PC-3 (cell line): Measurements from ENCODE around the gene RER1. TPM values are rescaled to one million over a fixed set of nuclear protein-coding genes. Genes with fewer than 3 reads are reported as not detected.

Experiments used
- ATAC-seq: fragments of 200-7000 bp; cut with Tn5 transposase; 2 replicates; pipeline ENCODE4 v1.9.1; 2020; ENCODE audit warnings: mild to moderate bottlenecking, moderate library complexity
- BruUV-seq: library from RNA; stranded (reverse); fragments of 400-500 nt; replicated peaks from 2 replicates; lab custom pipeline; 2021; lab: Mats Ljungman, UMichigan
- CTCF ChIA-PET: fragments of 300-600 bp; sonication (Branson Sonifier 250); formaldehyde crosslinking; loops from one replicate; lab custom pipeline; 2022; ENCODE audit warnings: antibody characterized with exemption; lab: Charles Lee
- POLR2A ChIA-PET: fragments of 300-600 bp; sonication (Branson Sonifier 250); formaldehyde crosslinking; loops from one replicate; lab custom pipeline; 2022; ENCODE audit warnings: antibody characterized with exemption; ENCODE audit not compliant: unreplicated experiment; lab: Charles Lee
- DNase-seq: peaks from one replicate; pipeline ENCODE4 v3.0.0-alpha.2; 2015
- H2AFZ ChIP-seq: fragments of 300-600 bp; sonication (generic); 2 replicates; pipeline ENCODE4 v1.6.0; 2016; ENCODE audit warnings: antibody characterized with exemption, low read length
- H3F3A ChIP-seq: fragments of 300-600 bp; sonication (generic); one replicate; pipeline ENCODE4 v1.6.0; 2017; ENCODE audit warnings: antibody characterized with exemption, low read length, control low read depth, mild to moderate bottlenecking; ENCODE audit not compliant: unreplicated experiment
- H3K27ac ChIP-seq: fragments of 300-600 bp; sonication (generic); 2 replicates; pipeline ENCODE4 v1.5.1; 2016; ENCODE audit warnings: mild to moderate bottlenecking, low read length
- H3K27me3 ChIP-seq: fragments of 300-600 bp; sonication (generic); 2 replicates; pipeline ENCODE4 v1.6.1; 2016; ENCODE audit warnings: low read length, mixed read lengths
- H3K36me3 ChIP-seq: fragments of 300-600 bp; sonication (generic); 2 replicates; pipeline ENCODE4 v1.6.1; 2016; ENCODE audit warnings: low read depth, mixed run types, low read length, mixed read lengths
- H3K4me1 ChIP-seq: fragments of 300-600 bp; sonication (generic); 2 replicates; pipeline ENCODE4 v1.5.1; 2016; ENCODE audit warnings: low read length; ENCODE audit not compliant: insufficient read depth
- H3K4me2 ChIP-seq: fragments of 300-600 bp; sonication (generic); 2 replicates; pipeline ENCODE4 v1.6.0; 2016; ENCODE audit warnings: low read length
- H3K4me3 ChIP-seq: fragments of 300-600 bp; sonication (generic); 2 replicates; pipeline ENCODE4 v1.5.1; 2016; ENCODE audit warnings: mild to moderate bottlenecking, low read length, mixed read lengths
- H3K79me2 ChIP-seq: fragments of 300-600 bp; sonication (generic); 2 replicates; pipeline ENCODE4 v1.6.1; 2017; ENCODE audit warnings: low read length, mixed read lengths
- H3K9ac ChIP-seq: fragments of 300-600 bp; sonication (generic); 2 replicates; pipeline ENCODE4 v1.6.0; 2016; ENCODE audit warnings: mild to moderate bottlenecking, low read length
- H3K9me2 ChIP-seq: fragments of 300-600 bp; sonication (generic); replicated peaks from 2 replicates; pipeline ENCODE4 v1.6.1; 2016; ENCODE audit warnings: mixed run types, low read length, mixed read lengths
- H3K9me3 ChIP-seq: fragments of 300-600 bp; sonication (generic); 2 replicates; pipeline ENCODE4 v1.6.1; 2016; ENCODE audit warnings: low read length, mixed read lengths
- H4K20me1 ChIP-seq: fragments of 300-600 bp; sonication (generic); 2 replicates; pipeline ENCODE4 v1.6.1; 2016; ENCODE audit warnings: low read length, mixed read lengths
- CTCF ChIP-seq: fragments of 300-600 bp; sonication (generic); conservative IDR thresholded peaks from 2 replicates; pipeline ENCODE4 v1.5.1; 2017; ENCODE audit warnings: antibody characterized with exemption, low read depth, mild to moderate bottlenecking, low read length
- EZH2 ChIP-seq: fragments of 300-600 bp; sonication (generic); IDR thresholded peaks from one replicate; pipeline ENCODE4 v1.6.1; 2017; ENCODE audit warnings: antibody characterized with exemption, mild to moderate bottlenecking, low read length; ENCODE audit not compliant: unreplicated experiment
- EZH2phosphoT487 ChIP-seq: fragments of 300-600 bp; sonication (generic); IDR thresholded peaks from 2 replicates; pipeline ENCODE4 v1.6.1; 2018; ENCODE audit warnings: mild to moderate bottlenecking, antibody characterized with exemption, low read length, borderline replicate concordance
- intact Hi-C: fragments of 100-400 bp; cut with micrococcal nuclease; formaldehyde crosslinking; loops from 2 replicates; pipeline ENCODE4 v1.9.0; 2023
- total RNA-seq: library from RNA; depleted of rRNA; stranded (reverse); fragments of >200 nt; gene quantifications from 2 replicates; pipeline ENCODE4 v1.2.3, GENCODE V29; 2014

The RER1 gene
- total RNA-seq, 1 experiment from 2014 or later, result 160 TPM

GRCh38 chr1:2347896-2348295 is 43.7 kb upstream of the RER1 start:
- H3K4me1 ChIP-seq, result no peaks in the 10 kb centered on the region
- H3K36me3 ChIP-seq, result no peaks in the 10 kb centered on the region
- H2AFZ ChIP-seq, result no peak overlapping the region
- H3K27me3 ChIP-seq, result no peaks in the 10 kb centered on the region
- no peak overlapping the region for H3K9ac ChIP-seq
- no peaks in the 10 kb centered on the region for H3K9me3 ChIP-seq
- ATAC-seq (no peak), DNase-seq (no peak)
- no peak overlapping the region for H3K4me2 ChIP-seq
- TF ChIP-seq EZH2 (no peak), CTCF (no peak), EZH2phosphoT487 (no peak)
- H3K27ac ChIP-seq, result no peak overlapping the region
- no peaks in the 10 kb centered on the region for H3K9me2 ChIP-seq
- no peak overlapping the region for H3K4me3 ChIP-seq
- no TSS peak for BruUV-seq
- no peaks in the 10 kb centered on the region for H4K20me1 ChIP-seq
- intact Hi-C loops, result no loop called here
- CTCF ChIA-PET, result no interaction called here
- H3F3A ChIP-seq, result no peaks in the 10 kb centered on the region
- no peaks in the 10 kb centered on the region for H3K79me2 ChIP-seq
- POLR2A ChIA-PET, result no interaction called here

GRCh38 chr1:2348346-2349325 is 43.0 kb upstream of the RER1 start:
- no peak for ATAC-seq

More at GRCh38 chr1:2348346-2349325, 43.0 kb upstream of the RER1 start:
- Histone ChIP-seq H3K4me3 (no peak overlapping the region), H3K9me2 (no peaks in the 10 kb centered on the region), H3K79me2 (no peaks in the 10 kb centered on the region), H3K27ac (no peak overlapping the region), H3K27me3 (no peaks in the 10 kb centered on the region), H3K9me3 (no peaks in the 10 kb centered on the region), H3K4me2 (no peak overlapping the region), H3F3A (no peaks in the 10 kb centered on the region), H2AFZ (no peak overlapping the region), H3K9ac (no peak overlapping the region), H3K4me1 (no peaks in the 10 kb centered on the region), H3K36me3 (no peaks in the 10 kb centered on the region), H4K20me1 (no peaks in the 10 kb centered on the region)
- TF ChIP-seq EZH2 (no peak), CTCF (no peak), EZH2phosphoT487 (no peak)
- intact Hi-C loops, result no loop called here
- no TSS peak for BruUV-seq
- no peak for DNase-seq
- CTCF ChIA-PET, result no interaction called here
- POLR2A ChIA-PET, result interaction anchor here (0.5 kb wide), 1 partner anchor 9 kb away, joined by 4 read pairs; no protein-coding TSS in a partner anchor
